ENCODE data around the gene PPM1N.

Gene PPM1N

DNA sequence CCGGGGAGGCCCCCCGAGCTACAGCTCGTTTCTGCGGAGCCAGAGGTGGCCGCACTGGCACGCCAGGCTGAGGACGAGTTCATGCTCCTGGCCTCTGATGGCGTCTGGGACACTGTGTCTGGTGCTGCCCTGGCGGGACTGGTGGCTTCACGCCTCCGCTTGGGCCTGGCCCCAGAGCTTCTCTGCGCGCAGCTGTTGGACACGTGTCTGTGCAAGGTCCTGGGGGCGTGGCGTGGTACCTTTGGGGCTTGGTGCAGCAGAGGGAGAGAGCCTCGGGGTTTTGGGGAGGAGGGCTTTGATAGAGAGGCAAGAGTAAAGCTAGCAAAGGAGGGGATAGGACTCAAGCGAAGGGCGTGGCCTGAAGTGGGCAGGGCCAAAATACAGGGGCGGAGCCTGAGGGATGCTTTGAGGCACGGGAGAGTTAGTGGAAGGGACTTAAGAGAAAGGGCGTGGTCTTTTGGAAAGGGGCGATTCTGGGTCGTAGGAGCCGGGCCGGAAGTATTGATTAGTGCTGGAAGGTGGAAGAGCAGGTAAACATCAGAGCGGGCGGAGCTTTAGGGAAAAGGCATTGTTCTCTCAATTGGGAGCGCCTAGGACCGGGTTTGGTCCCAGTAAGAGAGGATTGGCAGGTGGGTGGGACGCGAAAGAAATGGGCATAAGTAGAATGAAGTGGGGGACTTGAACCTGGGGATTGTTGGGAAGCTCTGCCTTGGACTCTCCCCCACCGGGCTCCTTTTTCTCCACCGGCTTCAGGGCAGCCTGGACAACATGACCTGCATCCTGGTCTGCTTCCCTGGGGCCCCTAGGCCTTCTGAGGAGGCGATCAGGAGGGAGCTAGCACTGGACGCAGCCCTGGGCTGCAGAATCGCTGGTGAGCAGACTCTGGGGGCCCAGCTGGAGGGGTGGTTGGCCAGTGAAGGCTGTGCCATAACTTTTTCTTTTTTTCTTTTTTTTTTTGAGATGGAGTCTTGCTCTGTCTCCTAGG, 1.2 kb downstream of the PPM1N start:
- Histone ChIP-seq H3K36me3 (ENCODE audit: control insufficient read depth, insufficient read depth, low read length) (no peaks in the 10 kb centered on the region), H3K27ac (ENCODE audit: low read depth, low read length) (no peak overlapping the region), H3K9ac (ENCODE audit: low read length) (no peak overlapping the region), H3K4me1 (ENCODE audit: control insufficient read depth, insufficient read depth, low read length) (peaks cover 4% of the 10 kb centered on the region), H3K27me3 (ENCODE audit: control insufficient read depth, insufficient read depth, low read length) (peaks cover 4% of the 10 kb centered on the region), H3K4me3 (ENCODE audit: low read length) (no peak overlapping the region)

DNA sequence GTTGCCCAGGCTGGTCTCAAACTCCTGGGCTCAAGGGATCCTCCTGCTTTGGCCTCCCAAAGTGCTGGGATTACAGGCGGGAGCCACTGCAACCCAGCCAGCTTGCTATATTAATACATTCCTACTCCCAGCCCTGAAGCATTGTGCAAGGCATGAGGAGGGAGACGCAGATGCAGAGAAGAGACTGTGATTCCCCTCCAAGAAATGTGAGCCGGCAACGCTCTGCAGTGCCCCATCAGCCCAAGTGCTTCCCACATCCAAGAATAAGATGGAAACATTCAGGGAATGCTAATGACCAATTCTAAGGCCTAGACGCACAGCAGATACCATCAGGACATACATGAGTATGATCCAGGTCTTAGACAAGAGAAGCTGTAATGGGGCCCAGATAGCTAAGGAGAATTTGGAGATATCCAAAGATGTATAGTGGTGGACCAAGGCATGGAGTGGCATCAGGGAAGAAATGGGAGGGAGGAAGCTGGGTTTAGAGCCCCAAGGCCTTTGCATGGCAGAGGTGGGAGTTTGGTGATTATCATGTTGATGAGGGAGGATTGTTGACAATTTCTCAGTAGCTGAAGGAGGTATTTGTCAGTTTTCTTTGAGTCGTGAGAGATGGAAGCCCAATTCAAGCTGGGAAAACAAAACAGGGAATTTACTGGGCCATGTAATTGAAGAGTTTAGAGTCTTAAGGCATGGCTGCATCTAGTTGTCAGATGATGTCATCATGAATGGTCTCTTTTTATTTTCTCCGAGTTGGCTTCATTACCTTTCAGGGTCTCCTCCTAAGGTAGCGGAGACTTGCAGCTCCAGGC, 2.9 kb downstream of the PPM1N start:
- Histone ChIP-seq H3K27ac (ENCODE audit: low read depth, low read length) (no peak overlapping the region), H3K27me3 (ENCODE audit: control insufficient read depth, insufficient read depth, low read length) (peaks cover 4% of the 10 kb centered on the region), H3K4me1 (ENCODE audit: control insufficient read depth, insufficient read depth, low read length) (peaks cover 4% of the 10 kb centered on the region), H3K36me3 (ENCODE audit: control insufficient read depth, insufficient read depth, low read length) (no peaks in the 10 kb centered on the region), H3K9ac (ENCODE audit: low read length) (no peak overlapping the region), H3K4me3 (ENCODE audit: low read length) (no peak overlapping the region)

DNA sequence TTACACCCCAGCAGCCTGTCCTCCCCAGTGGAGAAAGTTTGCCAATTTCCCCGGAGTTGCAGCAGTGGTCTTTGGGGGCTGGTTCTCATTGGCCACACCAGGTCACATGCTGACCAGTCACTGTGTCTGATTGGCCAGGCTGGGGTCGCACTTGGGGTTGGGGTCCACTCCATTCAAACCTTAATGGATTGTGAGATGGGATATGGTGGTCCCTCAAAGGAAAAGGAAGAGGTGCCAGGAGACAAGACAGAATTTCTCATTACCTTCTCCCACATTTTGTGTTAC, 3.4 kb downstream of the PPM1N start:
- H3K27ac ChIP-seq (ENCODE audit: low read depth, low read length), result no peak overlapping the region
- H3K27me3 ChIP-seq (ENCODE audit: control insufficient read depth, insufficient read depth, low read length), result peaks cover 4% of the 10 kb centered on the region
- no peaks in the 10 kb centered on the region for H3K36me3 ChIP-seq (ENCODE audit: control insufficient read depth, insufficient read depth, low read length)

DNA sequence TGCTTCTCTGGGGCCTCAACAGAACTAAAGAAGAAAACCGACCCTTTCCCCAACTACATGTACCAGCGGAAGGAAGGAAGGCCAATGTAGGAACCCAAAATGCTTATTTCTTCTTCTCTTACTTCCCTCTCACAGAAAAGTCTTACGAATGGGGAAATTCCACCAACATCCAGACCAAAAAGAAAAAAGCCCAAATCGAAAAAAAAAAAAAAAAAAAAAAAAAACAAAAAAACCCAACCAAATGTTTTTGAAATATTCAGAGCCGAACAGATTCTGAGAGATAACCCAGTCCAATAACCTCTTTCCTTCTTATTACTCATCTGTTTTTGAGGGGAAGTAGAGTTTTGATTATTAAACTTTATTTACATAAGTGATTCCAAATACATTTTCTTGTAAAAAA, 3.9 kb downstream of the PPM1N start:
- no peak overlapping the region for H3K9ac ChIP-seq (ENCODE audit: low read length)
- peaks cover 3% of the 10 kb centered on the region for H3K4me1 ChIP-seq (ENCODE audit: control insufficient read depth, insufficient read depth, low read length)
- H3K4me3 ChIP-seq (ENCODE audit: low read length), result no peak overlapping the region
- H3K27ac ChIP-seq (ENCODE audit: low read depth, low read length), result no peak overlapping the region
- H3K36me3 ChIP-seq (ENCODE audit: control insufficient read depth, insufficient read depth, low read length), result no peaks in the 10 kb centered on the region
- peaks cover 4% of the 10 kb centered on the region for H3K27me3 ChIP-seq (ENCODE audit: control insufficient read depth, insufficient read depth, low read length)

More for the DNA sequence above, 3.4 kb downstream of the PPM1N start:
- Histone ChIP-seq H3K4me3 (ENCODE audit: low read length) (no peak overlapping the region), H3K9ac (ENCODE audit: low read length) (no peak overlapping the region), H3K4me1 (ENCODE audit: control insufficient read depth, insufficient read depth, low read length) (peaks cover 4% of the 10 kb centered on the region)

DNA sequence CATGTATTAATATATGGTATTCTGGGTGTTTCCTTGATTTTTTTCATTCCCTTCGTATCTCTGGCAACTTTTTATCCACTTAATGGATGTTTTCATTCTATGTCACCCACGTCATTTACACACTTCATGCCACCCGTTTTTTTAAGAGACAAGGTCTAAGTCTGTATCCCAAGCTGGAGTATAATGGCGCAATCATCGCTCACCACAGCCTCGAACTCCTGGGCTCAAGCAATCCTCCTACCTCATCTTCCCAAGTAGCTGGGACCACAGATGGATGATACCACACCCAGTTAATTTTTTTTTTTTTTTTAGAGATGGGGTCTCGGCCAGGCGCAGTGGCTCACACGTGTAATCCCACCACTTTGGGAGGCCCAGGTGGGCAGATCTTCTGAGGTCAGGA, 5.7 kb downstream of the PPM1N start:
- H3K36me3 ChIP-seq (ENCODE audit: control insufficient read depth, insufficient read depth, low read length), result no peaks in the 10 kb centered on the region
- no peak overlapping the region for H3K4me3 ChIP-seq (ENCODE audit: low read length)
- H3K27ac ChIP-seq (ENCODE audit: low read depth, low read length), result no peak overlapping the region
- H3K9ac ChIP-seq (ENCODE audit: low read length), result no peak overlapping the region
- no peaks in the 10 kb centered on the region for H3K4me1 ChIP-seq (ENCODE audit: control insufficient read depth, insufficient read depth, low read length)
- no peaks in the 10 kb centered on the region for H3K27me3 ChIP-seq (ENCODE audit: control insufficient read depth, insufficient read depth, low read length)

DNA sequence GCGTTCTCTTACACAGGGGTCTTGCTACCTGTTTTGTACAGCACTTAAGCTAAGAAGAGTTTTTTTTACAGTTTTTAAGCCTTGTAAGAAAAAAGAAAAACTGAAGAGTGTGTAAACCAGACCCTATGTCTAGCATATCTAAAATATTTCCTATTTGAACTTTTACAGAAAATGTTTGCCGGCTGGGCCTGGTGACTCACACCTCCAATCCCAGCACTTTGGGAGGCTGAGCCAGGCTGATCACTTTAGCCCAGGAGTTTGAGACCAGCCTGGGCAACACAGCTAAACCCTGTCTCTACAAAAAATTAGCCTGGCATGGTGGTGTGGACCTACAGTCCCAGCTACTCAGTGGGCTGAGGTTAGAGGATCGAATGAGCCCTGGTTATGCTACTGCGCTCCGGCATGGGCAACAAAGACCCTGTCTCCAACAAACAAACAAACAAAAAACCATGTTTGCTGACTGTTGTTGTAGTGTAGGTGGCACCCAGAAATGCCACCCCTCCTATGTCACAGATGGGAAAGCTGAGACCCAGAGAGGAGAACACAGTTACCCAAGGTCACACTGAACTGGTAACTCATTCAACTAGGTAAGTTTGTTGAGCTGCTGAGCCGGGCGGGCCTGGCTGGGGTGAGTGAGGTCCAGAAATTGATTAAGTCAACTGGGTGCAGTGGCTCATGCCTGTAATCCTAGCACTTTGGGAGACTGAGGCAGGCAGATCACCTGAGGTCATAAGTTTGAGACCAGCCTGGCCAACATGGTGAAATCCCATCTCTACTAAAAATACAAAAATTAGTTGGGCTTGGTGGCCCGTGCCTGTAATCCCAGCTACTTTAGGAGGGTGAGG, 7.1 kb downstream of the PPM1N start:
- H3K27ac ChIP-seq (ENCODE audit: low read depth, low read length), result no peak overlapping the region
- H3K27me3 ChIP-seq (ENCODE audit: control insufficient read depth, insufficient read depth, low read length), result no peaks in the 10 kb centered on the region
- H3K36me3 ChIP-seq (ENCODE audit: control insufficient read depth, insufficient read depth, low read length), result no peaks in the 10 kb centered on the region
- no peak overlapping the region for H3K9ac ChIP-seq (ENCODE audit: low read length)
- H3K4me3 ChIP-seq (ENCODE audit: low read length), result no peak overlapping the region
- peaks cover 3% of the 10 kb centered on the region for H3K4me1 ChIP-seq (ENCODE audit: control insufficient read depth, insufficient read depth, low read length)

DNA sequence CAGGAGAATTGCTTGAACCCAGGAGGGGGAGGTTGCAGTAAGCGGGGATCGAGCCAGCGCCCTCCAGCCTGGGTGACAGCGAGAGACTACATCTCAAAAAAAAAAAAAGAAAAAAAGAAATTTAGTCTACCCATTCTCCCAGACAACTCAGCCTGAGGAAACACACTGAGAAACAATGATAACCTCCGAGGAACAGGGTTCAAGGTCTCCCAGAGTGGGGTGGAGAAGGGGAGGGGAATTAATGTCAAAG, 7.7 kb downstream of the PPM1N start:
- peak overlapping the region; percentile 75 for H3K4me3 ChIP-seq (ENCODE audit: low read length)
- peak overlapping the region; percentile 71 for H3K27ac ChIP-seq (ENCODE audit: low read depth, low read length)
- no peaks in the 10 kb centered on the region for H3K27me3 ChIP-seq (ENCODE audit: control insufficient read depth, insufficient read depth, low read length)
- no peak overlapping the region for H3K9ac ChIP-seq (ENCODE audit: low read length)
- H3K4me1 ChIP-seq (ENCODE audit: control insufficient read depth, insufficient read depth, low read length), result peaks cover 3% of the 10 kb centered on the region
- H3K36me3 ChIP-seq (ENCODE audit: control insufficient read depth, insufficient read depth, low read length), result no peaks in the 10 kb centered on the region

DNA sequence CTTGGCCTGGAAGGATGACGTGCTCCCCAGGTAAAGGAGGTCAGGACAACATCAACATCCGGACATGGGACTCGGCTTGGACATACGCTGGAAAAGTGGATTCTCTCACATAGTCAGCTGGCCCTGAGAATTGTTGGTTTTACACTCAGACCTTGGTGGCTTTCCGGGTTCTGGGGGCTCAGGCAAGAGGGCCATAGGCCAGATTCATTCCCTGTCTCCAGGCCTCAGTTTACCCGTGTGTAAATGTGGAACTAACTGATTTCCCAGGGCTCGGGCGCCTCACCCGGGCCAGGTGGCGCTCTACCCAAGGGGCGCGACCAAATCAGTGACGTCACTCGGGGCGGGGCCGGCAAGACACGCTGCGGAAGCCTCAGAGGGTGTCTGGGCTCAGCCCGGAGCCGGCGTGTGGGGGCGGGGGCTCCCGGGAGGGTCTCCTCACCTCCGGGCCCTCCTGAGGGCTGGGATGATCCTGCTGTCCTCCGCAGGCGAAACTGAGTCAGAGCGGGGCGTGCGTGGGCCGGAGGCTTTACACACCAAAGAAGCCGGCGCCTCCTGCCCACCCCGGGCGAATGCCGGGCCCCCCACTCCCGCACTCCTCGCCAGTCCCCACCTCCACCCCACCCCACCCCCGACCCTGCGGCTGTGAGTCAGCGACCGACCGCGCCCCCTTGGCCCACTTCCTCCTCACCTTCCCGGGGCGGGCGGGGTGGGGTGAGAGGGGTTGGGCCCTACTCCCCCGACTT, 8.2 kb downstream of the PPM1N start:
- Histone ChIP-seq H3K4me3 (ENCODE audit: low read length) (peak overlapping the region; percentile 99), H3K4me1 (ENCODE audit: control insufficient read depth, insufficient read depth, low read length) (peaks cover 3% of the 10 kb centered on the region), H3K27me3 (ENCODE audit: control insufficient read depth, insufficient read depth, low read length) (no peaks in the 10 kb centered on the region), H3K36me3 (ENCODE audit: control insufficient read depth, insufficient read depth, low read length) (no peaks in the 10 kb centered on the region), H3K9ac (ENCODE audit: low read length) (no peak overlapping the region), H3K27ac (ENCODE audit: low read depth, low read length) (peak overlapping the region; percentile 98)

DNA sequence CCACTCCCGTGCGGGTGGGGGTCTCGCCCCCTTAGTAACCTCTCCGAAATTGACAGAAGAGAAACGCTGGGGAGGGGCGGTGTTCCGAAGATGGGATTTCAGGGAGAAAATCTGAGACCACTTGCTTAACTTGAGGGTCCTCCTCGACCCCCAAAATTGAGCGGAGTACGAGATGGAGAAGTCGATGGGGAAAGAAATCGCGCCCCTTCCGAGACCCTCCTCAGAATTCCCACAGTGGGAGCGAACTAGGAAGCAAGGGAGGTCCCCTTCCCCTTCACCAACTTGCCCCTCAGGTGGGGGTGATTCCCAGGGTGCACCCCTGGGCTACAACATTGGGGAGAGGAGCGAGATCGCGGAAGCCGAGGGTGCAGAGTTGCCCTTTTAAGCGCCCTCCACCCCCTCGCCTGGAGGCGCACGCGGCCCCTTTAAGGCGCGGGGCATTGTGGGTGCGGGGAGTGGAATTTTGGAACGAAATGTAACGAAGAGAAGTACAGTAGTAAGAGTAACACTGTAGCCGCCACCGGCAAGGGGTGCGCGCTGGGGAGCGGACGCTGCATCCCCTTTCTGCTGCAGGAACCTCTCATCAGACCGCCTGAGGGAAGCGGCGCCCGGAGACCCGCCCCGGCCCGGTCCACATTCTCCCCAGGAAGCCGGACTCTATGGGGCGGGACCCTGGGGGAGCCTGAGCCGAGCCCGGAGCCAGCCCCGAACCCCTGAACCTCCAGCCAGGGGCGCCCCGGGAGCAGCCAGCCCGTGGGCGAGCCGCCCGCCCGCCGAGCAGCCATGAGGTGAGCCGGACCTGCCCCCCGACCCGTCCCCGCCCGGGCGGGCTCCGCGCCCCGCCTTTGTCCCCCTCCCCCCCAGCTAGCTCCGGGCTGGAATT, 9.0 kb downstream of the PPM1N start, which contains the start of gene VASP:
TSS of gene VASP (plus strand) at position 491 of the 883 bp plus-strand sequence. CDS start at position 784, 293 bp downstream.
- Histone ChIP-seq H3K27ac (ENCODE audit: low read depth, low read length) (peak within 1 kb of the TSS; percentile 98), H3K4me1 (ENCODE audit: control insufficient read depth, insufficient read depth, low read length) (peaks cover 3% of the 10 kb centered on the region), H3K36me3 (ENCODE audit: control insufficient read depth, insufficient read depth, low read length) (no peaks in the 10 kb centered on the region), H3K4me3 (ENCODE audit: low read length) (peak within 1 kb of the TSS; percentile 99), H3K27me3 (ENCODE audit: control insufficient read depth, insufficient read depth, low read length) (no peaks in the 10 kb centered on the region), H3K9ac (ENCODE audit: low read length) (peak within 1 kb of the TSS; percentile 99)

DNA sequence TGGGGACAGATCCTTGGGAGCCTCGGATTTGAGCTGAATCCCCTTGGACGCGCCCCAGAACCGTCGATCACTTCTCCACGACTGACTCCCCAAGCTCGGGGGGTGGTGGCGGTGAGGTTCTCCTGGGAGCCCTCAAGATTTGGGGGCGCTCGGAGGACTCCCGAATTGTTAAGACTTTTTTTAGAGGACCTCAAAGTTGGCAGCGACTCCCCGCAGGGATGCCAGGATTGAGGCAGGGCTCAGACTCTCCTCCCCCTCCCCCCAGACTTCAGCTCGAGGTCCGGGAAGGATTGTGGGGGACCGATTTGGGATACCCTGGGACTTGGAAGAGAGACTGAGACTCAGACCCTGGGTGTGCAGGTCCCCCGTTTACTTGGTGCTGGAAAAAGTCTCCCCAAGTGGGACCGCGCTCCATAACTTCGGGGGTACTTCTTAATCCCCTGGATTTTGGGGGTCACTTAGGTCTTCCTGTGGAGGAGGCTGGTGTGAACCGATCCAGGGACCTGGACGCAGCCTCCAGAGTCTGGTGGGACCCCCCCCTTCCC, 9.7 kb downstream of the PPM1N start:
- peaks cover 3% of the 10 kb centered on the region for H3K4me1 ChIP-seq (ENCODE audit: control insufficient read depth, insufficient read depth, low read length)
- H3K27ac ChIP-seq (ENCODE audit: low read depth, low read length), result peak overlapping the region; percentile 98
- peak overlapping the region; percentile 99 for H3K4me3 ChIP-seq (ENCODE audit: low read length)
- no peaks in the 10 kb centered on the region for H3K27me3 ChIP-seq (ENCODE audit: control insufficient read depth, insufficient read depth, low read length)
- H3K9ac ChIP-seq (ENCODE audit: low read length), result peak overlapping the region; percentile 99
- no peaks in the 10 kb centered on the region for H3K36me3 ChIP-seq (ENCODE audit: control insufficient read depth, insufficient read depth, low read length)

DNA sequence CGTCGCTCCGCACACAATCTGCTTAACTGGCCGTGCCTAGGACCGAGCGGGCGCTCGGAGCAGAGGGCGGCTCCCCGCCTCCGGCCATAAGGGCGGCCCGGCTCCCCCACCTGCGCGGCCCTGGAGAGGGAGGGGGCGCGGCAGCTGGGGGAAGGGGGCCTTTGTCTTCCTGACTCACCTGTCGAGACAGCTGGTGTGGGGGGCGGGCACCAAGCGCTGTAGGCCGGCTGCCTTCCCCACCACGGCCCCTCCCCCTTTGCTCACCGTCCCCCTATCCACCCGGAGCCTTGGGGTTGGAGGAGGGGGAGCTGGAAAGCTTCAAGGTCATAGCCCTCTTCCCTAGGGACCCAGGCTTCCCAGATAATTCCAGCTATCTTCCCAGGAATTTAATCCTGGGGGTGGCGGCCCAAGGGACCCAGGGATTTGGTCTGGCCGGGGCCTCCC, 10.2 kb downstream of the PPM1N start:
- Histone ChIP-seq H3K4me1 (ENCODE audit: control insufficient read depth, insufficient read depth, low read length) (peaks cover 3% of the 10 kb centered on the region), H3K27ac (ENCODE audit: low read depth, low read length) (peak overlapping the region; percentile 98), H3K27me3 (ENCODE audit: control insufficient read depth, insufficient read depth, low read length) (no peaks in the 10 kb centered on the region), H3K36me3 (ENCODE audit: control insufficient read depth, insufficient read depth, low read length) (no peaks in the 10 kb centered on the region), H3K9ac (ENCODE audit: low read length) (peak overlapping the region; percentile 99), H3K4me3 (ENCODE audit: low read length) (peak overlapping the region; percentile 99)
